GM12891 (cell line): ENCODE results near the gene EPHA2.

ENCODE experiments used
- PAX5 ChIP-seq: IDR thresholded peaks from 2 replicates; pipeline ENCODE4 v1.6.1; 2011; ENCODE audit warnings: low read length, moderate library complexity, mild to moderate bottlenecking; ENCODE audit not compliant: insufficient read depth, severe bottlenecking
- POLR2A ChIP-seq: IDR thresholded peaks from 2 replicates; pipeline ENCODE4 v1.6.1; 2011; ENCODE audit warnings: low read depth, low read length, control low read depth
- POLR2AphosphoS5 ChIP-seq: IDR thresholded peaks from 2 replicates; pipeline ENCODE4 v1.6.1; 2011; ENCODE audit warnings: low read depth, low read length, control low read depth
- POU2F2 ChIP-seq: IDR thresholded peaks from 2 replicates; pipeline ENCODE4 v1.6.1; 2011; ENCODE audit warnings: low read depth, mild to moderate bottlenecking, control low read depth, low read length, moderate library complexity
- SPI1 ChIP-seq: IDR thresholded peaks from 2 replicates; pipeline ENCODE4 v1.6.1; 2011; ENCODE audit warnings: low read depth, low read length, control low read depth
- TAF1 ChIP-seq: IDR thresholded peaks from 2 replicates; pipeline ENCODE4 v1.6.1; 2011; ENCODE audit warnings: low read depth, low read length, control low read depth

GRCh38 chr1:16099412-16099811, 56.5 kb downstream of the EPHA2 start:
- TF ChIP-seq POLR2A (no peak), POLR2AphosphoS5 (no peak), TAF1 (no peak), POU2F2 (no peak), PAX5 (no peak), SPI1 (no peak)
